ENCODE measurements around the gene CDON. TPM values are rescaled to one million over a fixed set of nuclear protein-coding genes. Genes with fewer than 3 reads are reported as not detected.

The CDON gene
- total and polyA plus RNA-seq, 2 donors (not counting 1 experiment from before 2014, with no cell fraction given) = 10.7 TPM

GRCh38 chr11:125923012-125923579, 139.6 kb downstream of the CDON start:
- no peak overlapping the region for H3K4me3 ChIP-seq (replicated peaks in 1 of 4; ENCODE audit: control extremely low read depth in 1 of 4, insufficient read depth in 1 of 4, low read depth in 3 of 4, low read length in 4 of 4)

GRCh38 chr11:125922156-125922555, 140.5 kb downstream of the CDON start:
- Histone ChIP-seq H3K27me3 (ENCODE audit: control insufficient read depth, insufficient read depth, low read length) (peaks cover 5% of the 10 kb centered on the region), H3K9me3 (ENCODE audit: control insufficient read depth, insufficient read depth, low read depth, low read length) (no peaks in the 10 kb centered on the region), H4K20me1 (ENCODE audit: control insufficient read depth, extremely low read depth, insufficient read depth, low read length) (no peaks in the 10 kb centered on the region), H3K4me1 (ENCODE audit: control insufficient read depth, extremely low read depth, insufficient read depth, low read length) (no peaks in the 10 kb centered on the region), H3K36me3 (ENCODE audit: control insufficient read depth, insufficient read depth, low read length) (no peaks in the 10 kb centered on the region), H3K4me3 (replicated peaks in 1 of 4; ENCODE audit: control extremely low read depth in 1 of 4, insufficient read depth in 1 of 4, low read depth in 3 of 4, low read length in 4 of 4) (no peak overlapping the region), H3K9ac (ENCODE audit: insufficient read depth, low read length) (no peak overlapping the region), H3K79me2 (ENCODE audit: control insufficient read depth, insufficient read depth, low read length) (no peaks in the 10 kb centered on the region), H2AFZ (ENCODE audit: low read length) (no peak overlapping the region), H3K27ac (ENCODE audit: insufficient read depth, low read length) (no peak overlapping the region), H3K4me2 (ENCODE audit: extremely low read depth, insufficient read depth, low read length) (no peak overlapping the region)
- no peak for TF ChIP-seq EZH2 (IDR thresholded peaks at IDR 0.05; ENCODE audit: low read length, missing control alignments)
- no peak for TF ChIP-seq CTCF (conservative IDR thresholded peaks at IDR 0.05 in 1 of 2, IDR thresholded peaks at IDR 0.05 in 1 of 2; ENCODE audit: low read depth in 1 of 2, low read length in 2 of 2)
- no peak for DNase-seq (ENCODE audit: low read depth in 2 of 2)

More at GRCh38 chr11:125923012-125923579, 139.6 kb downstream of the CDON start:
- no peaks in the 10 kb centered on the region for H3K4me1 ChIP-seq (ENCODE audit: control insufficient read depth, extremely low read depth, insufficient read depth, low read length)
- H4K20me1 ChIP-seq (ENCODE audit: control insufficient read depth, extremely low read depth, insufficient read depth, low read length) = no peaks in the 10 kb centered on the region
- TF ChIP-seq CTCF (conservative IDR thresholded peaks at IDR 0.05 in 1 of 2, IDR thresholded peaks at IDR 0.05 in 1 of 2; ENCODE audit: low read depth in 1 of 2, low read length in 2 of 2) (peak; percentile 91 to 96), EZH2 (IDR thresholded peaks at IDR 0.05; ENCODE audit: low read length, missing control alignments) (no peak)
- H2AFZ ChIP-seq (ENCODE audit: low read length) = no peak overlapping the region
- no peaks in the 10 kb centered on the region for H3K9me3 ChIP-seq (ENCODE audit: control insufficient read depth, insufficient read depth, low read depth, low read length)
- no peak overlapping the region for H3K4me2 ChIP-seq (ENCODE audit: extremely low read depth, insufficient read depth, low read length)
- DNase-seq (ENCODE audit: low read depth in 2 of 2) = peak; percentile 54 to 79
- H3K79me2 ChIP-seq (ENCODE audit: control insufficient read depth, insufficient read depth, low read length) = no peaks in the 10 kb centered on the region
- no peak overlapping the region for H3K27ac ChIP-seq (ENCODE audit: insufficient read depth, low read length)
- peaks cover 3% of the 10 kb centered on the region for H3K27me3 ChIP-seq (ENCODE audit: control insufficient read depth, insufficient read depth, low read length)
- no peak overlapping the region for H3K9ac ChIP-seq (ENCODE audit: insufficient read depth, low read length)
- H3K36me3 ChIP-seq (ENCODE audit: control insufficient read depth, insufficient read depth, low read length) = no peaks in the 10 kb centered on the region

- no peaks in the 10 kb centered on the region for H3K36me3 ChIP-seq (ENCODE audit: control insufficient read depth, insufficient read depth, low read length)
- H3K4me3 ChIP-seq (replicated peaks in 1 of 4; ENCODE audit: control extremely low read depth in 1 of 4, insufficient read depth in 1 of 4, low read depth in 3 of 4, low read length in 4 of 4) = no peak overlapping the region
- H3K27me3 ChIP-seq (ENCODE audit: control insufficient read depth, insufficient read depth, low read length) = peaks cover 14% of the 10 kb centered on the region
- no peak overlapping the region for H3K27ac ChIP-seq (ENCODE audit: insufficient read depth, low read length)
- H3K79me2 ChIP-seq (ENCODE audit: control insufficient read depth, insufficient read depth, low read length) = no peaks in the 10 kb centered on the region
- H3K4me1 ChIP-seq (ENCODE audit: control insufficient read depth, extremely low read depth, insufficient read depth, low read length) = no peaks in the 10 kb centered on the region
- DNase-seq (ENCODE audit: low read depth in 2 of 2) = no peak
- TF ChIP-seq CTCF (conservative IDR thresholded peaks at IDR 0.05 in 1 of 2, IDR thresholded peaks at IDR 0.05 in 1 of 2; ENCODE audit: low read depth in 1 of 2, low read length in 2 of 2) (no peak), EZH2 (IDR thresholded peaks at IDR 0.05; ENCODE audit: low read length, missing control alignments) (no peak)
- no peak overlapping the region for H2AFZ ChIP-seq (ENCODE audit: low read length)
- no peaks in the 10 kb centered on the region for H3K9me3 ChIP-seq (ENCODE audit: control insufficient read depth, insufficient read depth, low read depth, low read length)
- no peak overlapping the region for H3K9ac ChIP-seq (ENCODE audit: insufficient read depth, low read length)
- H3K4me2 ChIP-seq (ENCODE audit: extremely low read depth, insufficient read depth, low read length) = no peak overlapping the region
- no peaks in the 10 kb centered on the region for H4K20me1 ChIP-seq (ENCODE audit: control insufficient read depth, extremely low read depth, insufficient read depth, low read length)
These were observed 141.6 kb downstream of the CDON start for GRCh38 chr11:125921042-125921441.
